Measurements from ENCODE around the gene USP40. TPM values are rescaled to one million over a fixed set of nuclear protein-coding genes. Genes with fewer than 3 reads are reported as not detected.

Gene USP40
- total RNA-seq, 1 donor from 2014 or later: 23.8 TPM

DNA sequence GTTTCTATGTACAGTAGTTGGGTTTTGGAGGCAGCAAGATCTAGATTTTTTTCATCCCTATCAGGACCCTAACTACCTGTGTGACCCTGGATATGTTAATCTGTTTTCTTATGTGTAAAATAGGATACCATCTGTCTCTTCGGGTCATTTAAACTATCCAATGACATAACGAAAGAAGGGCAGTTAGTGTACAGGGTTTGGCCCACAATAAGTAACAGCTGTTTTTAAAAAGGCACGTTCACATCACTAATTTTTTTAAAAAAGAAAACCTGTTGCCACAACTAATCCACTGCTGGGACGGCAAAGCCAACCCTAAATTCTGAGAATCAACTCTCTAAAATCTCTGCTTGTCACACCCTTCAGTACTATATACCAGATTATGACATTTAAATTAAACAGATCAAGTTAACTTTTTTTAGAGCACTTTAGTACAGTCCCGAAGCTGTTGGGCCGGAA, 869 bp downstream of the USP40 start:
- no peak for DNase-seq (ENCODE audit: low spot score)
- intact Hi-C loops (cut with DNase I): loop anchor here (5.0 to 10.0 kb wide), 2 partner anchors 81 to 932 kb away; partner anchors contain the start of gene ARL4C

DNA sequence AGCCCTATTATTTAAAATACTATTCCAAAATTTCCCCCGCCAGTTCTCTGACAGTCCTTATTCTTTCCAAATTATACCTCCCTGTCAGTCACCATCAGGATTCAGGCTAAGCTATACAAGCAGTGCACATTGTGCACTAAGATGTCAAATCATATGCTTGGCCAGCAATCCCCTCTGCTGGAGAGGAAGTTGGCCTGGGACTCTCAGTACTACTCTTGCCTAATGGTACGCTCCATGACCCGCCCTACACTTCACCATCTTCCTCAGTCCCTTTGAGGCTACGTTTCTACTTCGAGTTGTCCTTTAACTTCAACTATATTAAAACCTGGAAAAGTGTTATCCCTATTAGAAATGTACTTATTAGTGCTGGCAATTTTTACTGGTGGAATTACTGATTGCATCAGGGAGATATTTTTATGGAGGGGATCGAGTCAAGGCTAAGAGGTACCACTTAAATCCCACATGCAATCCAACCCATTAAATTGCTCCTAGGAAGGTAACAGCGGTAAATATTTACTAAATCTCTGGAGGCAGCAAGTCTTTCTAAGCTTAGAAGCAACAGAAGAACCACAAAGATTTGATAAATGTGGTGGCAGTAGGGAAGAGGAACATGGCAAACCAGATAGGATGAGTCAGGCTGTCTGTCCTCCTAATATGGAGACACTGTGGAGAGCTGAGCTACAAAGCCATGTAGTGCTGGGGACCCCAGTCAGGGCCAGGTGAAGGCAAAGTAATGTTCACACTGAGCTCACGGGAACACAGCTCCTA, 2.7 kb downstream of the USP40 start:
- DNase-seq (ENCODE audit: low spot score): no peak
- intact Hi-C loops (cut with DNase I): loop anchor here (10.0 kb wide), 1 partner anchor 79 kb away; no protein-coding TSS in a partner anchor

GRCh38 chr2:233556881-233557736, 9.5 kb downstream of the USP40 start:
- no peak for DNase-seq (ENCODE audit: low spot score)
- intact Hi-C loops (cut with DNase I): no loop called here

DNA sequence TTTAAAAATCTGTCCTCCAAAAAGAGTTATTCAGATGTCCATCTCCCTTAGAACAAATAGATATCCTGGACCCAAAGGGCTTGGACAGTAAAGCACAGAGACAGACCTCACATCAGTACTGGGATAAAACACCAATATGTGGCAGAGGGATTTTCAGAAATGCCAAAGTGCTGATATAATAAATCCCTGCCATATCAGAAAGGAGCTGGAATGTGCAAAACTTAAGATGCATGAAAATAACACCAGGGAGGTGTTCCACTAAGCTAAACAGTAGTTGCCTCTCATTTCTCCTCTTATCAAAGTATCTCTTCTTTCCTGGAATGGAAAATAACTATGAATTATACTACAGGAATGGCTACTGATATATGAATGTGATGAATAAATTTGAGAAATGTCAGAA, 13.2 kb downstream of the USP40 start:
- no peak for DNase-seq (ENCODE audit: low spot score)
- intact Hi-C loops (cut with DNase I): no loop called here

GRCh38 chr2:233551491-233551890, 15.1 kb downstream of the USP40 start:
- intact Hi-C loops (cut with DNase I): no loop called here
- no peak for DNase-seq (ENCODE audit: low spot score)

DNA sequence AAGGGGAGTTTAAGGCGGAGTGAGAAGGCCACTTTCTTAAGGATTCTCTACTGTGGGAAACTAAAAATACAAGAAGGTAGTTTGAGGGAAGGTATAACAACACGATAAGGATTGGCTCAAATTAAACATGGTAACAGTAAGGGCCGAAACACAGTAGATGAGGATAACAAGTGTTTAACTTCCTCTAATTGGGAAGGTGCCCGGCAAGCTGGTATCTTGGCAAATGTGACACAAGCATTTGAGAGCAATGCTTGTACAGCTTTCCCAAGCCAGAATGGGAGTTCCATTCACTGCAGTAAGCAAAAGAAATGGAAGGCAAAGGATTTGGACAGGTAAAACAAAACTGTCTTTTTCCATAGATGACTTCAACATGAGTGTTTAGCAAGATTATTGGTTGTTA, 19.8 kb downstream of the USP40 start:
- intact Hi-C loops (cut with DNase I): no loop called here
- no peak for DNase-seq (ENCODE audit: low spot score)

- DNase-seq (ENCODE audit: low spot score): no peak
- intact Hi-C loops (cut with DNase I): no loop called here
These were observed 20.5 kb downstream of the USP40 start for GRCh38 chr2:233546101-233546500.

DNA sequence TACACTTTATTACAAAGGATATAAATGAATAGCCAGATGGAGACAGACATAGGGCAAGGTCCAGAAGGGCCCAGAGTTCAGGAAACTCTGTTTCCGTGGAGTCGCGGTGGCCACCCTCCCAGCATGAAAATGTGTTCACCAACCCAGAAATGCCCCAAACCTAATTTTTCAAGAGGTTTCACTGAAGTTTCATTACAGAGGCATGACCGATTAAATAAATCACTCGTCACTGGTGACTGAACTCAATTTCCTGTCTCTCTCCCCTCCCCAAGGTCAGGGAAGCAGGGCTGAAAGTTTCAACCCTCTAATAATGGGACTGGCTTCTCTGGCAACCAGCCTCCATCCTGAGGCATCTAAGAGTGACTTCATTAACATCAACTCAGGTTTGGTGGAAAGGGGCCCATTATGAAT, 22.4 kb downstream of the USP40 start:
- no peak for DNase-seq (ENCODE audit: low spot score)
- intact Hi-C loops (cut with DNase I): no loop called here

- intact Hi-C loops (cut with DNase I): no loop called here
- DNase-seq (ENCODE audit: low spot score): no peak
These were observed 24.1 kb downstream of the USP40 start for GRCh38 chr2:233542507-233542906.

- intact Hi-C loops (cut with DNase I): no loop called here
- DNase-seq (ENCODE audit: low spot score): no peak
These were observed 27.8 kb downstream of the USP40 start for GRCh38 chr2:233538741-233539140.

DNA sequence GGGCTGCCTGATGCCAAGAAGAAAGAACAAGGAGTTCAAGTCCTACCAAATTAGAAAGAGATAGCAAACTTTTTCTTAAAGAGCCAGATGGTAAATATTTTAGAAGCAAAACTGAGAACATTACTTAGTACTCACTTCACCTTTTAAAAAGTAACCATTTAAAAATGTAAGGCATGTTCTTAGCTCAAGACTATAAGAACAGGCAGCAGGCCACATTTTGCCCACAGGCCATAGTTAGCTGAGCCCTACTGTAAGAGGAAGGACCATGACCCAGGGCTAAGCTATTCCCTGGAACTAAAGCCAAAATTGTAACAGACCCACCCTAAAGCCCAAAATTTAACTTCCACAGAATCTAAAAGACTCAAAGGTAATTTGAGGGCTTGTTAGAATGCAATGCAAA, 31.3 kb downstream of the USP40 start:
- intact Hi-C loops (cut with DNase I): no loop called here
- DNase-seq (ENCODE audit: low spot score): no peak

GRCh38 chr2:233532971-233533370, 33.6 kb downstream of the USP40 start:
- DNase-seq (ENCODE audit: low spot score): no peak
- intact Hi-C loops (cut with DNase I): no loop called here

GRCh38 chr2:233531955-233532354, 34.6 kb downstream of the USP40 start:
- intact Hi-C loops (cut with DNase I): no loop called here
- DNase-seq (ENCODE audit: low spot score): no peak

- no peak for DNase-seq (ENCODE audit: low spot score)
- intact Hi-C loops (cut with DNase I): no loop called here
These were observed 36.2 kb downstream of the USP40 start for GRCh38 chr2:233530381-233530780.

DNA sequence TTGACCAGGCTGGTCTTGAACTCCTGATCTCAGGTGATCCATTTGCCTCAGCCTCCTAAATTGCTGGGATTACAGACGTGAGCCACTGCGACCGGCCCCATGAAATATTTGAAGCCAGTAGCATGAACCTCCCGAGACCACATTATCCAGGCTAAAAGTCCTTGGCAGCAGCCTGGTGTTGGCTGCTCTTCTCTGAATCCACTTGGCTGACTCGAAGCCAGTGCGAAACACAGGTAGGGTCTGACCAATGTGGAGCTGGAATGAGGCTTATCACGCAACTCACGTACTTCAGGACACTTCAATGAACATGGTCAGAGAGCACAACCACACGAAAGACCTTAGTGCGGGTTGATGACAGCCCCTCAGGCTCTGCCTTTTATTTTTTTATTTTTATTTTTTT, 38.4 kb downstream of the USP40 start:
- DNase-seq (ENCODE audit: low spot score): no peak
- intact Hi-C loops (cut with DNase I): no loop called here

GRCh38 chr2:233525791-233526190, 40.8 kb downstream of the USP40 start:
- intact Hi-C loops (cut with DNase I): no loop called here
- DNase-seq (ENCODE audit: low spot score): no peak

DNA sequence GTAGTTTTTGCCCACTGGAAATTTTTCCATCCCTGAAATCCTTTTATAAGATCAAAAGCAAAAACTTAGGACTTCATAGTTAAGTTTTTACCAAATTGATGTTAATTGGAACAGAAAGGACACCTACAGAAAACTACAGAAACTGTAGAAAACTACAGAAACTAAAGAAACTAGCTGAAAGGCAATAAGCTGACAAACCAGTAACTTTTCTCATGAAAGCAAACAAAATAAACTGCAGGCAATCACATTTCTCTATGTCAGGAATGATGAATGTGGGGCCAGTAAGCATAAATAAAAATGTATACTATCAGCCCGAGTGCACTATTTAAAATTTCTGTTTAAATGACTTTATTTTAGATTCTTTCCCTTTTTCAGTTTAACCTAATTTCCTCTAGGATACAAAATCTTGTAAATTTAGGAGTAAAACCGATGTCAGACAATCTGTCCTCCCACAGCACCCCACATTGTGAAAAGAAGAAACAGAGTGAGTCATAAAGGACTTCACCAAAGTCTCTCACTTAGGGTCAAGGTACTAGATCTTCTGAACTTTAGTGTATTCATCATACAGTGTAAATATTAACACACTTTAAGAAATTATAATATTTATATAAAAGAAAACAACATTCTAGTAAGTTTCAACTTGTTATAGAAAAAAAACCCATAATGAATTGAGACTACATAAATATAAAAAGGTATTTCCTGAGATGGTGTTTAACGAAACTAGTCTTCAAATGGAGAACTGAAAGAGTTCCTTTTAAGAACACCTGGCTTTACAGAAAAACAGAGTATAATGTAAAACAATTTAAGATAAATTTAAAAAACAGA, 46.6 kb downstream of the USP40 start:
- intact Hi-C loops (cut with DNase I): no loop called here
- no peak for DNase-seq (ENCODE audit: low spot score)

- intact Hi-C loops (cut with DNase I): no loop called here
- DNase-seq (ENCODE audit: low spot score): no peak
These were observed 52.5 kb downstream of the USP40 start for GRCh38 chr2:233513953-233514655.

- DNase-seq (ENCODE audit: low spot score): no peak
- intact Hi-C loops (cut with DNase I): no loop called here
These were observed 62.5 kb downstream of the USP40 start for GRCh38 chr2:233503947-233504637.

All from cardiac septum (tissue), 1 donor.